SU-DHL-6 (cell line): ENCODE measurements around the gene KDELR1.

Source experiments
- H2AFZ ChIP-seq: fragments of 200-600 bp; sonication (generic); 2 replicates; pipeline ENCODE4 v1.6.1; 2014; ENCODE audit warnings: low read depth, mild to moderate bottlenecking, moderate library complexity, mixed read lengths, antibody characterized with exemption, low read length; ENCODE audit not compliant: severe bottlenecking
- H3F3A ChIP-seq: fragments of 200-600 bp; shearing (Covaris generic); 2 replicates; pipeline ENCODE4 v1.6.0; 2016; ENCODE audit warnings: antibody characterized with exemption, mild to moderate bottlenecking; ENCODE audit not compliant: insufficient read depth
- H3K27ac ChIP-seq: fragments of 200-600 bp; sonication (generic); 2 replicates; pipeline ENCODE4 v1.5.1; 2016; ENCODE audit warnings: low read depth, mild to moderate bottlenecking, low read length, moderate library complexity, mixed read lengths
- H3K27me3 ChIP-seq: fragments of 200-600 bp; sonication (generic), shearing (Covaris generic); 2 replicates; pipeline ENCODE4 v1.6.0; 2014; ENCODE audit warnings: mild to moderate bottlenecking, low read length
- H3K36me3 ChIP-seq: fragments of 200-600 bp; sonication (generic); 2 replicates; pipeline ENCODE4 v1.6.1; 2014; ENCODE audit warnings: mild to moderate bottlenecking, low read length, mixed read lengths
- H3K4me2 ChIP-seq: fragments of 300-600, 200-600 bp; shearing (Covaris generic), sonication (generic); 2 replicates; pipeline ENCODE4 v1.6.0; 2014; ENCODE audit warnings: low read length, low read depth, mild to moderate bottlenecking; ENCODE audit not compliant: poor library complexity, severe bottlenecking
- H3K4me3 ChIP-seq: fragments of 200-600 bp; sonication (generic); 2 replicates; pipeline ENCODE4 v1.5.1; 2014; ENCODE audit warnings: antibody characterized with exemption, low read length, mild to moderate bottlenecking, mixed read lengths; ENCODE audit not compliant: insufficient read depth, poor library complexity, severe bottlenecking
- H3K79me2 ChIP-seq: fragments of 200-600 bp; sonication (generic); 2 replicates; pipeline ENCODE4 v1.6.1; 2014; ENCODE audit warnings: mild to moderate bottlenecking, low read length, moderate library complexity; ENCODE audit not compliant: insufficient read depth
- H3K9ac ChIP-seq: fragments of 200-600 bp; sonication (generic); 2 replicates; pipeline ENCODE4 v1.7.0; 2014; ENCODE audit warnings: mild to moderate bottlenecking, low read length
- H3K9me2 ChIP-seq: fragments of 200-600 bp; sonication (generic); replicated peaks from 2 replicates; pipeline ENCODE4 v1.6.1; 2014; ENCODE audit warnings: low read length; ENCODE audit not compliant: insufficient read depth
- H3K9me3 ChIP-seq: fragments of 200-600 bp; sonication (generic); 2 replicates; pipeline ENCODE4 v1.6.1; 2014; ENCODE audit warnings: low read length, mixed read lengths; ENCODE audit not compliant: insufficient read depth
- H4K20me1 ChIP-seq: fragments of 200-600 bp; sonication (generic); 2 replicates; pipeline ENCODE4 v1.6.1; 2014; ENCODE audit warnings: low read depth, mild to moderate bottlenecking, antibody characterized with exemption, low read length, moderate library complexity, mixed read lengths
- EZH2phosphoT487 ChIP-seq: fragments of 200-600 bp; sonication (generic), shearing (Covaris generic); conservative IDR thresholded peaks from 2 replicates; pipeline ENCODE4 v1.6.1; 2018; ENCODE audit warnings: mild to moderate bottlenecking, antibody characterized with exemption, low read length, moderate library complexity, mixed read lengths
- TF ChIP-seq, protein P1 (sequence below): fragments of 200-600 bp; sonication (generic); IDR thresholded peaks from one replicate; pipeline ENCODE4 v1.5.1; 2017; ENCODE audit warnings: antibody characterized with exemption, mild to moderate bottlenecking, low read length, moderate library complexity; ENCODE audit not compliant: insufficient read depth, poor library complexity, severe bottlenecking

The KDELR1 gene

GRCh38 chr19:48405850-48406249 lies 14.5 kb upstream of the KDELR1 start:
- Histone ChIP-seq H3K27ac (no peak overlapping the region), H3K36me3 (no peaks in the 10 kb centered on the region), H4K20me1 (no peaks in the 10 kb centered on the region), H3K9ac (no peak overlapping the region), H3K4me2 (no peak overlapping the region), H3K9me3 (no peaks in the 10 kb centered on the region), H3K79me2 (no peaks in the 10 kb centered on the region), H3K9me2 (no peaks in the 10 kb centered on the region), H3K27me3 (no peaks in the 10 kb centered on the region), H3K4me3 (no peak overlapping the region), H2AFZ (no peak overlapping the region), H3F3A (no peaks in the 10 kb centered on the region)
- TF ChIP-seq EZH2phosphoT487 = no peak
- TF ChIP-seq, protein P1, sequence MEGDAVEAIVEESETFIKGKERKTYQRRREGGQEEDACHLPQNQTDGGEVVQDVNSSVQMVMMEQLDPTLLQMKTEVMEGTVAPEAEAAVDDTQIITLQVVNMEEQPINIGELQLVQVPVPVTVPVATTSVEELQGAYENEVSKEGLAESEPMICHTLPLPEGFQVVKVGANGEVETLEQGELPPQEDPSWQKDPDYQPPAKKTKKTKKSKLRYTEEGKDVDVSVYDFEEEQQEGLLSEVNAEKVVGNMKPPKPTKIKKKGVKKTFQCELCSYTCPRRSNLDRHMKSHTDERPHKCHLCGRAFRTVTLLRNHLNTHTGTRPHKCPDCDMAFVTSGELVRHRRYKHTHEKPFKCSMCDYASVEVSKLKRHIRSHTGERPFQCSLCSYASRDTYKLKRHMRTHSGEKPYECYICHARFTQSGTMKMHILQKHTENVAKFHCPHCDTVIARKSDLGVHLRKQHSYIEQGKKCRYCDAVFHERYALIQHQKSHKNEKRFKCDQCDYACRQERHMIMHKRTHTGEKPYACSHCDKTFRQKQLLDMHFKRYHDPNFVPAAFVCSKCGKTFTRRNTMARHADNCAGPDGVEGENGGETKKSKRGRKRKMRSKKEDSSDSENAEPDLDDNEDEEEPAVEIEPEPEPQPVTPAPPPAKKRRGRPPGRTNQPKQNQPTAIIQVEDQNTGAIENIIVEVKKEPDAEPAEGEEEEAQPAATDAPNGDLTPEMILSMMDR = no peak

DNA sequence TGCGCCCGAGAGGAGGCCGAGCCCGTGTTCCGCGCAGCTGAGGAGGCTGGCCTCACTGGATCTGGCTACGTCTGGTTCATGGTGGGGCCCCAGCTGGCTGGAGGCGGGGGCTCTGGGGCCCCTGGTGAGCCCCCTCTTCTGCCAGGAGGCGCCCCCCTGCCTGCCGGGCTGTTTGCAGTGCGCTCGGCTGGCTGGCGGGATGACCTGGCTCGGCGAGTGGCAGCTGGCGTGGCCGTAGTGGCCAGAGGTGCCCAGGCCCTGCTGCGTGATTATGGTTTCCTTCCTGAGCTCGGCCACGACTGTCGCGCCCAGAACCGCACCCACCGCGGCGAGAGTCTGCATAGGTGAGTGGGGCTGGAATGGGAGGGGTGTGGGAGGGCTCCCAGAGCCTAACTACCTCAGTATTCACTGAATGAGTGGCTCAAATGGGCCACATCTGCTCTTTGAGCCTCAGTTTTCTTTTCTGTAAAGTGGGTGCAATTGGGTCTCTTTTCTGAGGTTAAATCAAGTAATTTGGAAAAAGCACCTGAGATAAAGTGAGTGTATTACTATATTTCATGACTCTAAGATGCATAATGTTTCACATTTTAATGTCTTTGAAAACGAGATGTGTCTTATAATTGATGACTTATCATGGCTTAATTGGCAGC lies 13.8 kb upstream of the KDELR1 start:
- H4K20me1 ChIP-seq = no peaks in the 10 kb centered on the region
- no peak overlapping the region for H3K27ac ChIP-seq
- no peaks in the 10 kb centered on the region for H3K9me3 ChIP-seq

DNA sequence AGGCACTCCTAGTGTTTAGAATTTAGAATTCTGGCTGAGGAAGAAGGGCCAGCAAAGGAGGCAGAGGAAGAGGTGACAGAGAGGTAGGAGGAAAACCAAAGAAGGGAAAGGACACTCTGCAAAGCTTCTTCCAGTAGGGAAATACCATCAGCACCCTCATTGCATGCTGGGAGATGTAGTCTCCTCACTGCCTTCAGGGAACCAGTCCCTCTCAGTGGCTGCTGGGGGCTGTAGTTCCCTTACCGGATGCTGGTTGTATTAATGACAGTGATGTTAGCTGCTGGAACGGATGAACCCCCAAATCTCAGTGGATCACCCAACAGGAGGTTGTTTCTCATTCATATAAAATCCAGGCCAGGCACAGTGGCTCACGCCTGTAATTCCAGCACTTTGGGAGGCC lies 12.3 kb upstream of the KDELR1 start:
- Histone ChIP-seq H3K27ac (no peak overlapping the region), H3K4me3 (no peak overlapping the region), H2AFZ (no peak overlapping the region), H3K9me3 (no peaks in the 10 kb centered on the region), H3K4me2 (no peak overlapping the region), H3K9ac (no peak overlapping the region), H3K79me2 (no peaks in the 10 kb centered on the region), H3K9me2 (no peaks in the 10 kb centered on the region), H3K27me3 (no peaks in the 10 kb centered on the region), H4K20me1 (no peaks in the 10 kb centered on the region), H3K36me3 (no peaks in the 10 kb centered on the region), H3F3A (no peaks in the 10 kb centered on the region; the same call in 1 of the 2 replicates)
- no peak for TF ChIP-seq EZH2phosphoT487
- TF ChIP-seq, protein P1 = no peak

More for the DNA sequence above, 13.8 kb upstream of the KDELR1 start:
- H3K4me2 ChIP-seq = no peak overlapping the region
- no peaks in the 10 kb centered on the region for H3K27me3 ChIP-seq
- no peaks in the 10 kb centered on the region for H3F3A ChIP-seq
- H3K4me3 ChIP-seq = no peak overlapping the region
- H3K36me3 ChIP-seq = no peaks in the 10 kb centered on the region
- H3K79me2 ChIP-seq = no peaks in the 10 kb centered on the region
- no peak overlapping the region for H2AFZ ChIP-seq
- TF ChIP-seq, protein P1 = no peak
- no peak overlapping the region for H3K9ac ChIP-seq
- H3K9me2 ChIP-seq = no peaks in the 10 kb centered on the region
